ENCODE results near the gene RFC1.

DNA sequence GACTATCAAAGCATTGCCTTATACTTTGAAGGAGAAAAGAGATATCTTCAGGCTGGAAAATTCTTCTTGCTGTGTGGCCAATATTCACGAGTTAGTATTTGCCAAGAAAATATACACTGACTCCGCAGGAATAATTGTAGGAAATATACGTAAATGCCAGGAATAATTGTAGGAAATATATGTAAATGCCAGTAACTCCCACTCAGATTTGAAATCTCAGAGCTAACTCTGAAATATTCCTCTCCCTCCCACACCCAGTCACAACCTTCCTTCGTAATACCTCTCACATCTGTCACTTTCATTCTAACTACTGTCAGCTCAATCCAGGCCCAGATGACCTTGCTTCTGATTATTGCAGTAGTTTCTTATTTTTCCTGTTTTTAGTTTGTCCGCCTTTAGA is 110.3 kb downstream of the RFC1 start:
- TF ChIP-seq, protein P1, sequence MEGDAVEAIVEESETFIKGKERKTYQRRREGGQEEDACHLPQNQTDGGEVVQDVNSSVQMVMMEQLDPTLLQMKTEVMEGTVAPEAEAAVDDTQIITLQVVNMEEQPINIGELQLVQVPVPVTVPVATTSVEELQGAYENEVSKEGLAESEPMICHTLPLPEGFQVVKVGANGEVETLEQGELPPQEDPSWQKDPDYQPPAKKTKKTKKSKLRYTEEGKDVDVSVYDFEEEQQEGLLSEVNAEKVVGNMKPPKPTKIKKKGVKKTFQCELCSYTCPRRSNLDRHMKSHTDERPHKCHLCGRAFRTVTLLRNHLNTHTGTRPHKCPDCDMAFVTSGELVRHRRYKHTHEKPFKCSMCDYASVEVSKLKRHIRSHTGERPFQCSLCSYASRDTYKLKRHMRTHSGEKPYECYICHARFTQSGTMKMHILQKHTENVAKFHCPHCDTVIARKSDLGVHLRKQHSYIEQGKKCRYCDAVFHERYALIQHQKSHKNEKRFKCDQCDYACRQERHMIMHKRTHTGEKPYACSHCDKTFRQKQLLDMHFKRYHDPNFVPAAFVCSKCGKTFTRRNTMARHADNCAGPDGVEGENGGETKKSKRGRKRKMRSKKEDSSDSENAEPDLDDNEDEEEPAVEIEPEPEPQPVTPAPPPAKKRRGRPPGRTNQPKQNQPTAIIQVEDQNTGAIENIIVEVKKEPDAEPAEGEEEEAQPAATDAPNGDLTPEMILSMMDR (IDR thresholded peaks at IDR 0.05) = no peak
- no peak for TF ChIP-seq EP300 (IDR thresholded peaks at IDR 0.05)

All from ovary (tissue), 3 donors.